GM15510 (cell line): Measurements from ENCODE around the gene PAGE1.

ENCODE experiments used
- POLR2A ChIP-seq: IDR thresholded peaks from 3 replicates; pipeline ENCODE4 v1.6.1; 2011; ENCODE audit warnings: borderline replicate concordance; ENCODE audit not compliant: insufficient read length; ENCODE audit errors: extremely low read depth

Gene PAGE1, protein sequence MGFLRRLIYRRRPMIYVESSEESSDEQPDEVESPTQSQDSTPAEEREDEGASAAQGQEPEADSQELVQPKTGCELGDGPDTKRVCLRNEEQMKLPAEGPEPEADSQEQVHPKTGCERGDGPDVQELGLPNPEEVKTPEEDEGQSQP

GRCh38 chrX:49695276-49696180, at the start of gene PAGE1:
Gene PAGE1 (minus strand): TSS chrX:49695984. CDS start chrX:49694770, 1,214 bp downstream.
- no peak for TF ChIP-seq POLR2A

DNA sequence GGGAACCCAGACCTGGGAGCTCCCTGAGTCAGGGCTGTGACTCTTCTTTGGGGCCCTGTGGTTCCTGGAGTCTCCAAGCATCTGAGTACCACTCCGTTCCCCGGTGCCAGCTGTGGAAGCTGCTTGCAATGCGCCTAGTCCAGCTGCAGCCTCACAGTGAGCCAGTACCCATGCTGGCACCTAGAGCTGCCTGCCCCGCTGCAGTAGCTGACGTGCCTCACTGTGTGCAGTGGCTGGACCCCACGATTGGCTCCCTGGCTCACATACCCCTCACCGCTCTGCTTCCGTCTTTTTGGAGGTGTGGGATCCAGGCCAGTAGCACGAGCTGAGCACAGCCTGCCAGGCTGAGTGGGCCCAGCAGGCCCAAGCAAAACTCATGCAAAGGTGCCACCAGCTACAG, 32.1 kb upstream of the PAGE1 start:
- no peak for TF ChIP-seq POLR2A

DNA sequence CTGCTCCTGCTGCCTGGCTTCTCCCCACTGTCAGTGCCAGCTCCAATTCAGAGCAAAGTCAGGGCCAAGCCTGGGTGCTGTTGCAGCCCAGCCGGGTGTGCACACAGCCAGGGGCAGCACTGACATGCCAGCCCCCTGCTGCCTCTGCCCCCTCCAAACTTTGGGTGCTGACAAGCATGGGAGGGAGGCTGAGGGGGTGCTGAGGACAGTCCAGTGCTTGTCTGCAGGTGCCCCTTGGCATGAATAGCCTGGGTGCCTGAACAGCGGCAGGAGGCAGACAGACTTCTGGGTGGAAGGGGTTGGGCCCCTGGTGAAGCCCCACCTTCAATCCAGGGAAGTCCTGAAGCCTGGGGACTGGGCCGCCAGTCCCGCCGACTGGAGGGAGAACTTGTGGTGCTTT, 31.2 kb upstream of the PAGE1 start:
- no peak for TF ChIP-seq POLR2A

GRCh38 chrX:49725923-49726904, 30.4 kb upstream of the PAGE1 start:
- TF ChIP-seq POLR2A = no peak

- TF ChIP-seq POLR2A = no peak
Observed at GRCh38 chrX:49725401-49725800, 29.6 kb upstream of the PAGE1 start.

- no peak for TF ChIP-seq POLR2A
Observed at GRCh38 chrX:49712577-49712976, 16.8 kb upstream of the PAGE1 start.

GRCh38 chrX:49710744-49711319, 15.0 kb upstream of the PAGE1 start:
- no peak for TF ChIP-seq POLR2A

DNA sequence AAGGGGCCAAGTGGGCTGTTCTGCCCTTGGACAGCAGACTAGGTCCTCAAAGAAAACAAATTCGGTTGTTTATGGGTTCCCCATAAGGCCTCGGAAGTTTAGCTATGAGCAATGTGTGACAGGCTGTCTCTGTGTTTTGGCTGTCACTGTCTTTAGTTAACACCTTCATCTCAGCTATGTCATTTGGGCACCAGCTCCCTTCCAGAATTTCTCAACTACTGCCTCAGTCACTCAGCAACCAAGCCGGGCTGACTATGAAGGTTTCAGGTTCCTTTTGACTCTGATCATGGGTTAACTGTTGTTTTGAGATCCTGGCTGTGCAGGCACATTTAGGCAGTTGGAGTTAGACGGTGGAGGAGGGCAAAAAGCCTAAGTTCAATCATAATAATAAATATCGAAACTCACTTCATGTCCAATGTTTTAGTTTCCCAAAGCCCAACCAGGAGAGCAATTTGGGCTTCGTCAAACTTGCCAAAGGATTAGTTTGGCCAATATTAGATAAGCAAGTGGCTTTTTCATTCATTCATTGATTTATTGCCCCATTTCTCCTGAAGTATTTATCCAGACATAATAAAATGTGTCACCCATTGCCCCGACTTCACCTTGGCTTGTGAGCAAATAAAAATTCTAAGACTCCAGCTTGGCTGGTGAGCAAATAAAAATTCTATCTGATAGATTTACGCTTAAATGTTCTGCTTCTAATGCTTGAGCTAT, 9.1 kb upstream of the PAGE1 start:
- TF ChIP-seq POLR2A = no peak

GRCh38 chrX:49701933-49702332, 6.1 kb upstream of the PAGE1 start:
- TF ChIP-seq POLR2A = no peak

DNA sequence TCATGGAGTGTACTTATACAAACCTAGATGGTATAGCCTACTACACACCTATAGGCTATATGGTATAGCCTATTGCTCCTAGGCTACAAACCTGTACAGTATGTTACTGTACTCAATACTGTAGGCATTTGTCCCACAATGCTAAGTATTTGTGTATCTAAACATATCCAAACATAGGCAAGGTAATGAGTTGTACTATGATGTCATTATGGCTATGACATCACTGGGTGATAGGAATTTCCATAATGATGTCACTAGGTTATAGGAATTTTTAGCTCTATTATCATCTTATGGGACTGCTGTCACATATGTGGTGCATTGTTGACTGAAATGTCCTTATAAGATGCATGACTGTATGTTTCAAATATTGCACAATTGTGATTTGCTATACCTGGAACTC, 5.5 kb upstream of the PAGE1 start:
- no peak for TF ChIP-seq POLR2A

GRCh38 chrX:49675075-49675719, 20.6 kb downstream of the PAGE1 start:
- TF ChIP-seq POLR2A = no peak

DNA sequence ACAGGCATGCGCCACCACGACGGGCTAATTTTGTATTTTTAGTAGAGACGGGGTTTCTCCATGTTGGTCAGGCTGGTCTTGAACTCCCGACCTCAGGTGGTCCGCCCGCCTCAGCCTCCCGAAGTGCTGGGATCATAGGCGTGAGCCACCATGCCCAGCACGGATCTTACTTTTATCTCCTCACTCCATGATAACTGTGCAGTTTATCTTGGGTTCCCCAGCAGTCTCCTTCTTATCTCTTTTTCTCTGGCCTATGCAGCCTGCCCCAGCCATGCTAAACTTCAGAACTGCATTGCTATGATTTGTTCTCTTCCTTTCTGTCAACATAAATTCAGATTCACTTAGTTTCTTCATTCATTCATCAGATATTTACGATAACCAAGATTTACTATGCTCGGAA, 22.4 kb downstream of the PAGE1 start:
- no peak for TF ChIP-seq POLR2A

DNA sequence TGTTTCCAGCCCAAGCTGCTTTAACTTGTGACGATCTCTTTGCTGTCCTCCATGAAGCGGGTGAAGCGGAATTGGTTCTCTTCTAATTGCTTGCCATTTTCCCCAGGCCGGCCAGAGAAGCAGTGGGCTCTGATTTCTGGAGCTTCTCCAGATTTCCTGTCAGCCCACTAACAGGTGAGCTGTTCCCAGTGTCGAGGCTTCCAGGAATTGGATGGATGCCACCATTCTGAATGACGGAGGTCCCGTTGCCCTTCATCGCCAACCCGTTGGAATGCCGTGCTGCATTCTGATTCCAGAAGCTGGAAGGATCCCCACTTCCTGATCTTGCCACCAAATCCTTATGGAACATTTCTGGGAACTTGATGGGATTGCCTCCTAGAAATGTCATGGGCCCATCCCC, 31.0 kb downstream of the PAGE1 start:
- no peak for TF ChIP-seq POLR2A
